Keratinocyte (primary cell): ENCODE results near the gene ASL.

ENCODE experiments used
- CTCF ChIP-seq, 3 experiments: IDR thresholded peaks in 1 of 3; conservative IDR thresholded peaks in 1 of 3; optimal IDR thresholded peaks in 1 of 3; 2 replicates in 2 of 3; 3 replicates in 1 of 3; pipeline versions ENCODE3 to v1.5.1; 2011; ENCODE audit warnings: low read length in 3 of 3, mild to moderate bottlenecking in 3 of 3, moderate library complexity in 2 of 3, control low read depth in 1 of 3, inconsistent platforms in 1 of 3; ENCODE audit not compliant: insufficient read depth in 2 of 3; ENCODE audit errors: extremely low read depth in 1 of 3
- EZH2 ChIP-seq: IDR thresholded peaks from one replicate; pipeline ENCODE4 v1.6.1; 2012; ENCODE audit warnings: inconsistent platforms, mild to moderate bottlenecking, low read length, moderate library complexity

- TF ChIP-seq CTCF (optimal IDR thresholded peaks at IDR 0.05 in 1 of 3, IDR thresholded peaks at IDR 0.05 in 1 of 3, conservative IDR thresholded peaks at IDR 0.05 in 1 of 3; ENCODE audit: extremely low read depth in 1 of 3, insufficient read depth in 2 of 3, low read length in 3 of 3) (no peak), EZH2 (no peak)
Measured at GRCh38 chr7:66082886-66083415, 7.3 kb downstream of the ASL start.
